Naive thymus-derived CD8-positive, alpha-beta T cell (primary cell): ENCODE measurements around the gene NPB. TPM values are rescaled to one million over a fixed set of nuclear protein-coding genes. Genes with fewer than 3 reads are reported as not detected.

Experiments used
- ATAC-seq, 2 donors: fragments of 150-1000 bp; cut with Tn5 transposase in 1 of 2; sonication (Bioruptor Pico), chemical (Tn5 transposase) in 1 of 2; 1 replicate in 1 of 2; 2 replicates in 1 of 2; pipeline ENCODE4 v1.10.0; 2021; ENCODE audit warnings: mild to moderate bottlenecking in 2 of 2, moderate library complexity in 2 of 2
- POLR2A ChIA-PET: fragments of 350-600 bp; sonication (Branson Sonifier 250); formaldehyde crosslinking; loops from one replicate; lab custom pipeline; 2021; ENCODE audit warnings: antibody characterized with exemption; lab: Charles Lee
- DNase-seq, 10 donors: peaks; one replicate each; pipeline versions ENCODE4 v3.0.0 to v3.0.0-alpha.2; 2020 to 2022
- H3K27ac Mint-ChIP-seq, 10 donors: one replicate each; pipeline ENCODE4 v1.8.0; 2020 to 2022; ENCODE audit warnings: mild to moderate bottlenecking in 10 of 10, mixed read lengths in 10 of 10, moderate library complexity in 4 of 10, inconsistent platforms in 1 of 10
- H3K27me3 Mint-ChIP-seq, 5 donors: one replicate each; pipeline ENCODE4 v1.8.0; 2021 to 2022; ENCODE audit warnings: mixed read lengths in 5 of 5
- H3K36me3 Mint-ChIP-seq, 3 donors: one replicate each; pipeline ENCODE4 v1.8.0; 2020 to 2022; ENCODE audit warnings: mixed read lengths in 3 of 3, mild to moderate bottlenecking in 2 of 3, inconsistent platforms in 1 of 3
- H3K4me1 Mint-ChIP-seq, 4 donors: one replicate each; pipeline ENCODE4 v1.8.0; 2021 to 2022; ENCODE audit warnings: mixed read lengths in 4 of 4
- H3K4me3 Mint-ChIP-seq, 10 donors: one replicate each; pipeline ENCODE4 v1.8.0; 2020 to 2022; ENCODE audit warnings: mild to moderate bottlenecking in 10 of 10, mixed read lengths in 10 of 10, moderate library complexity in 6 of 10, inconsistent platforms in 1 of 10
- H3K9me3 Mint-ChIP-seq, 9 donors: one replicate each; pipeline ENCODE4 v1.8.0; 2020 to 2022; ENCODE audit warnings: mixed read lengths in 9 of 9, mild to moderate bottlenecking in 3 of 9, inconsistent platforms in 1 of 9, moderate library complexity in 1 of 9
- polyA plus RNA-seq, 3 donors: library from polyadenylated mRNA; unstranded; fragments of 300-500 nt; fragmentation: Illumina TruSeq; gene quantifications; one replicate each; pipeline ENCODE4 v1.2.3, GENCODE V29; 2021
- total RNA-seq, 8 experiments: library from RNA in 2 of 8; stranded (reverse) in 2 of 8; gene quantifications; one replicate each; pipeline ENCODE4 v1.2.3 and lab custom pipeline; 2021 to 2026

NPB gene
- total RNA-seq = 1 to 10 TPM in 1 of 2 experiments, under 1 TPM in 1; 0.69 to 1.0 TPM
- not detected for polyA plus RNA-seq
- 0 to 0.50 (median 0.17) reads per million in 6 experiments for total RNA-seq (lab: John Stamatoyannopoulos, UW)

DNA sequence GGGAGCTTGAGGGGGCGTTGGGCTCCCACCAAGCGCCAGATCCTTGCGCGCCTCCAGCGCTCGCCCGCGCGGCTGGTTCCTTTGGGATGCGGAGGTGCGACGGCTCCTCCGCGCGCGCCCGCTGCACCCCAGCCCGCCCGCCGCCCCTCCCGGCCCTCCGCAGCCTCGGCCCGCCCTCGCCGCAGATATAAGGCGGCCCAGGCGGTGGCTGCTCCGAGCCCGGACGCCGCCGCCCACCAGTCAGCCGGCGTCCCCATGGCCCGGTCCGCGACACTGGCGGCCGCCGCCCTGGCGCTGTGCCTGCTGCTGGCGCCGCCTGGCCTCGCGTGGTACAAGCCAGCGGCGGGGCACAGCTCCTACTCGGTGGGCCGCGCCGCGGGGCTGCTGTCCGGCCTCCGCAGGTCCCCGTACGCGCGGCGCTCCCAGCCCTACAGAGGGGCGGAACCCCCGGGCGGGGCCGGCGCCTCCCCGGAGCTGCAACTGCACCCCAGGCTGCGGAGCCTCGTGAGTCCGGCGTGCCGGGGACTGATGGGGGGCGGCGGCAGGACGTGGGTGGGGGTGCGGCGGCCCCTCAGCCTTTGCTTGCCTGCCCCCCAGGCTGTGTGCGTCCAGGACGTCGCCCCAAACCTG lies at the start of gene NPB:
Gene NPB, plus strand, starts transcription at position 216 of the 630 bp plus-strand sequence. Its CDS starts 40 bp downstream, at position 256.
- H3K4me3 Mint-ChIP-seq = peak within 1 kb of the TSS in 6 of 10 donors; percentile 4 to 65 (median 48)
- ATAC-seq = peak; percentile 65 to 76
- H3K36me3 Mint-ChIP-seq = peaks cover 0 to 31% (median 16%) of the 10 kb centered on the region in 3 donors
- peak within 1 kb of the TSS in 1 of 10 donors; percentile 25 for H3K27ac Mint-ChIP-seq
- H3K9me3 Mint-ChIP-seq = no peaks in the 10 kb centered on the region
- H3K27me3 Mint-ChIP-seq = peaks cover 5 to 13% (median 10%) of the 10 kb centered on the region in 5 donors
- peaks cover 2 to 10% (median 7%) of the 10 kb centered on the region in 4 donors for H3K4me1 Mint-ChIP-seq
- no peak for DNase-seq
- POLR2A ChIA-PET = interaction anchor here (1.0 to 1.1 kb wide), 3 partner anchors 15 to 32 kb away, joined by 4 to 6 read pairs (median 4); no protein-coding TSS in a partner anchor

DNA sequence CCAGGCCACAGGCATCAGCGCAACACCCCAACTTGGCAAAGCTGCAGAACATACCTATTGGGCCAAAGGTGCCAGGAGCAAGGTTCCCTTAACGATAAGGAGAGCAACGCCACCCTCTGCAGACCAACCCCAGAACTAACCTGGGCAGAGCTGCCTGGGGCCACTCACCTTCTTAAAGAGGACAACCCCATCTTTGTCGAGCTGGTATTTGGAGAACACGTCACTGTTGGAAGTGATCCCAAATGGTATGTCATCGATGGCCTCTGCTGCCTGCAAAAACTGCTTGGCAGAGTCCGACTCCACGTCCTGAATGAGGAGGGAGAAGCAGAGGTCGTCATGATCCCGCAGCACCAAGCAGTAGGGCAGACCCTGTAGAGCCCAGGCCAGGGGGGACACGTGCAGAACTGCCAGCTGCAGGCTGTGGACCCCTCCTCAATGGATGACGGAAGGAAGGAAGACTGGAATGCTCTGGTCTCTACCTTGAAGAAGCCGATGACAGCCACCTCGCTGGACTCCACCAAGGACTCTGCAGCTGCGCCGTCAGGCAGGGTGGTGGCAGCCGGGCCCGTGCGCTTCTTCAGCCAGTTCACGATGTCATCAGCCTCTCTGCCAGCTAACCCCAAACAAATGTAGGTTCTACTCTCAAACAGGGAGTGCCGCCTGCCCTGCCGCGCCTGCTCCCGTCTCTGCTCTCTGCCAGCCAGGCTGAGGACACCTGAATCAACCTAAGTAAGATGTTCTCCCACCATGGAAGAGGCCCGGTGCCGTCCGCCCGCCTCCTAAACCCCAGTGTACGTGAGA lies 46.9 kb upstream of the NPB start:
- H3K27ac Mint-ChIP-seq = peak overlapping the region in 1 of 10 donors; percentile 43
- no peak overlapping the region for H3K4me3 Mint-ChIP-seq
- DNase-seq = peak in 1 of 10 donors; percentile 17
- H3K9me3 Mint-ChIP-seq = no peaks in the 10 kb centered on the region
- POLR2A ChIA-PET = interaction anchor here (0.6 to 1.3 kb wide), 5 partner anchors 12 to 365 kb away, joined by 3 to 5 read pairs (median 3); no protein-coding TSS in a partner anchor
- peaks cover 0 to 72% (median 5%) of the 10 kb centered on the region in 3 donors for H3K36me3 Mint-ChIP-seq
- ATAC-seq = peak; percentile 23 to 44
- no peaks in the 10 kb centered on the region for H3K27me3 Mint-ChIP-seq
- H3K4me1 Mint-ChIP-seq = peaks cover 6 to 40% (median 17%) of the 10 kb centered on the region in 4 donors

DNA sequence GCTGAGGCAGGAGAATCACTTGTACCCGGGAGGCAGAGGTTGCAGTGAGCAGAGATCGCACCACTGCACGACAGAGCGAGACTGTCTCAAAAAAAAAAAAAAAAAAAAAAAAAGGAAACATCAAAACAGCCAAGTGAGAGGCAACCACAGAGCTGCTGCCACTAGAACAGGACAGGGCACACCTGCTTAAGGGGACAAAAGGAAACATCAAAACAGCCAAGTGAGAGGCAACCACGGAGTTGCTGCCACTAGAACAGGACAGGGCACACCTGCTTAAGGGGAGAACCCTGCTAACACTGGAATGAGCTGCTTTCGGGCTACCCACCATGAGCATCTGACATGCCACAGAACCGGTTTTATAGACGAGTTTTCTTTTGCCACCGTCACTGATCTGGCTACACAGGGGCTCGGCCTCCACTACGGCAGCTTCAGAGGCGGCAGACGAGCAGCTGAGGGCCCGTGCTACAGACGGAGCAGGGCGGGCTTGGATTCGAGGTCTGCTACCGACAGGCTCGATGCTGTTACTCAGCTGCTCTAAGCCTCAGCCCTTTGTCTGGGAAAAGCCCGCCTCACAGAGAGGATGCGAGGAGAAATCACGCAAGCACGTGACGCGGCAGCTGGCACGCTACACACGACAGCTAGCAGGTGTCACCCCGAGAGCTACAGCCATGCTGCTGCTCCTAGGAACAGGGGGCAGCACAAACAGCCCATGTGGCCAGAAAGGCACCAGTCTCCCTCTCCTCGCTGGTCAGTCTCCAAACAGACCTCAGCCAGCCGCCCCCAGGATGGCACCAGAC lies 43.7 kb upstream of the NPB start:
- peak overlapping the region in 9 of 10 donors; percentile 1 to 94 (median 83) for H3K4me3 Mint-ChIP-seq
- peak overlapping the region in 1 of 10 donors; percentile 33 for H3K27ac Mint-ChIP-seq
- ATAC-seq (no peak), DNase-seq (no peak)
- H3K36me3 Mint-ChIP-seq = peaks cover 0 to 55% (median 6%) of the 10 kb centered on the region in 3 donors
- H3K4me1 Mint-ChIP-seq = peaks cover 16 to 55% (median 29%) of the 10 kb centered on the region in 4 donors
- POLR2A ChIA-PET = interaction anchor here (0.7 to 2.4 kb wide), 4 partner anchors 12 to 301 kb away, joined by 3 to 11 read pairs (median 4); partner anchors contain the start of genes ARHGDIA and PPP1R27
- H3K27me3 Mint-ChIP-seq = peaks cover 0 to 3% (median 0%) of the 10 kb centered on the region in 5 donors
- peaks cover 0 to 3% (median 0%) of the 10 kb centered on the region in 9 donors for H3K9me3 Mint-ChIP-seq

DNA sequence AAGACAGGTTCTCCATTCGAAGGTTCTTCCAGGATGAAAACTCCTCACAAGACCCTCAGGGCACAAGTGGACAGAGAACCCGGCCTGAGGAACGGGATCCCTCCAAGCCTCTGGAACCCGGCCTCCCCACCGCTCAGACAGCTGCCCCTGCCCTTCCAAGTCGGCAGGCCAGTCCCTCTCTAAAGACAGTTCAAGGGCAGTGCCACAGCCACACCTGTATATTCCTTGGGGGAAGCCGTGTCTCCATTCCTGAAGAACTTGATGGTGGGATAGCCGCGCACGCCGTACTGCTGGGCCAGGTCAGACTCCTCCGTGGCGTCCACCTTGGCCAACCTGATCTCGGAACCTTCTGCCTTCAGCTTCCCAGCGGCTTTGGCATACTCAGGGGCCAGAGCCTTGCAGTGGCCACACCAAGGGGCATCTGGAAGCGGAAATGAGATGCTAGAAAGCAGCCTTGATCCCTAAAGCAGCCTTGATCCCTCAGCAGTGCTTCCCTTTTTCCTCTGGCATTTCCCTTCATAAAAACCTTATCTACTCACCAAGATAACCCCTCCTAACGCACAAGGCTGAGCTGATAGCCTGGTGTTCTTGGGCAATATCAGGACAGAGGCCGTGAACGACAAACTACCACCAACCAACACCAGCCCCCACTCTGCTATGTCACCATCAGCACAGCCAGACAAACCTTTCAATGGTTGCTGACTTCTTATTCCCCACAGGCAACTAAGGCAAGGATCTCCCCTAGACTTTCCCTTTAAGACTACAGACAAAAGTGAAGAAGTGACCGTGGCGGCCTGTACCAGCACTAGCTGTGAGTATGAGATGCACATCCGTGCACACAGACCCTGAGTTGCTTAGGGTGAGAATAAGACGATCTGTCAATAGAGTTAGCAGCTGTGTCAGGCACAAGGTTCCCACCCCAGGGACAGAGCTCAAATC lies 42.8 kb upstream of the NPB start:
- ATAC-seq (no peak), DNase-seq (peak in 1 of 10 donors; percentile 10)
- H3K36me3 Mint-ChIP-seq = peaks cover 0 to 49% (median 4%) of the 10 kb centered on the region in 3 donors
- H3K27ac Mint-ChIP-seq = peak overlapping the region in 9 of 10 donors; percentile 55 to 94 (median 91)
- H3K4me1 Mint-ChIP-seq = peaks cover 17 to 59% (median 34%) of the 10 kb centered on the region in 4 donors
- H3K9me3 Mint-ChIP-seq = peaks cover 0 to 3% (median 0%) of the 10 kb centered on the region in 9 donors
- H3K27me3 Mint-ChIP-seq = peaks cover 0 to 3% (median 0%) of the 10 kb centered on the region in 5 donors
- peak overlapping the region; percentile 76 to 94 (median 88) for H3K4me3 Mint-ChIP-seq
- POLR2A ChIA-PET = interaction anchor here (0.5 to 2.4 kb wide), 5 partner anchors 10 to 26 kb away, joined by 3 to 11 read pairs (median 6); partner anchors contain the start of genes ARHGDIA, MCRIP1 and PPP1R27

DNA sequence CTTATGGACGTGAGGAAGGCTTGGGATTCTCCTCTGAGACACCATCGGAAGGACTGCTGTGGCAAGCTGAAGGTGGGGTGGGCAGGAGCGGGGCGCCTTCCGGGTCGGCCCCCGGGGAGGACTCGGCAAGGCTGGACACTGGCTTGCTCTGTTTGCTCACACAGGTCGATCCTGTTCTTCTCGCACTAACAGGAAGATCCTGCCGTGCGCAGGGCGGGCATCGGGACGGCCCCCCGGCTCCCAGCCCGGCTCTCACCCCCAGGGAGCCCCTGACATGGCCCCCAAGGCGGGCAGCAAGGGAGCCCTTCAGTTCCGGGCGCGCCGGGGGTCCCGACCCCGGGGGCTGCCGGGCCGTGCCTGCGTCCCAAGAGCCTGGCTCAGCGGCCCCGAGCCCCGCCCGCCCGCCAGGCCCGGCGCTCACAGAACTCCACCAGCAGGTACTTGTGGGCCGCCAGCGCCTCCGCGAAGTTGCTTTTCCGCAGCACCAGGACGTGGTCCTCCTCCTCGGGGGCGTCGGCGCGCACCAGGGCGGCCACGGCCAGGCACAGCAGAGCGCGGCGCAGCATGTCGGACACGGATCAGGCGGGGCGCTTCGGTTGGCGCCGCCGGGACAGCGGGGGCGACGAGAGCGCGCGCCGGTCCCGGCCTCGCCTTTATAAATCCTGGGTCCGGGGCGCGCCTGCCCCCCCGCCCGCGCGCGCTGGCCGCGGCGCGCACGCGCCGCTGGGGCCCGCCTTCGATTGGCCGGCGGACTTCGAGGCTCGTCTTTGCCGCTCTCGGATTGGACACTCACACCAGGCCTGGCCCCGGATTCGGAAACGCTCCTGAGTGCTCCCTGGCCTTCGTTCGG lies 41.9 kb upstream of the NPB start, which contains the start of gene P4HB:
Gene P4HB, minus strand, starts transcription at position 630 of the 850 bp plus-strand sequence. Its CDS starts 64 bp downstream, at position 566.
- H3K27ac Mint-ChIP-seq = peak within 1 kb of the TSS; percentile 92 to 98 (median 96)
- peak within 1 kb of the TSS; percentile 82 to 94 (median 92) for H3K4me3 Mint-ChIP-seq
- H3K4me1 Mint-ChIP-seq = peaks cover 17 to 65% (median 34%) of the 10 kb centered on the region in 4 donors
- peak in 2 of 10 donors; percentile 18 to 92 for DNase-seq
- peaks cover 0 to 3% (median 0%) of the 10 kb centered on the region in 9 donors for H3K9me3 Mint-ChIP-seq
- ATAC-seq = peak; percentile 22 to 37
- POLR2A ChIA-PET = interaction anchor here (0.8 to 2.8 kb wide), 10 partner anchors 10 to 347 kb away, joined by 3 to 45 read pairs (median 5); partner anchors contain the start of genes ACTG1, ALYREF, ANAPC11 and ARHGDIA
- peaks cover 0 to 41% (median 4%) of the 10 kb centered on the region in 3 donors for H3K36me3 Mint-ChIP-seq
- H3K27me3 Mint-ChIP-seq = peaks cover 0 to 3% (median 0%) of the 10 kb centered on the region in 5 donors

DNA sequence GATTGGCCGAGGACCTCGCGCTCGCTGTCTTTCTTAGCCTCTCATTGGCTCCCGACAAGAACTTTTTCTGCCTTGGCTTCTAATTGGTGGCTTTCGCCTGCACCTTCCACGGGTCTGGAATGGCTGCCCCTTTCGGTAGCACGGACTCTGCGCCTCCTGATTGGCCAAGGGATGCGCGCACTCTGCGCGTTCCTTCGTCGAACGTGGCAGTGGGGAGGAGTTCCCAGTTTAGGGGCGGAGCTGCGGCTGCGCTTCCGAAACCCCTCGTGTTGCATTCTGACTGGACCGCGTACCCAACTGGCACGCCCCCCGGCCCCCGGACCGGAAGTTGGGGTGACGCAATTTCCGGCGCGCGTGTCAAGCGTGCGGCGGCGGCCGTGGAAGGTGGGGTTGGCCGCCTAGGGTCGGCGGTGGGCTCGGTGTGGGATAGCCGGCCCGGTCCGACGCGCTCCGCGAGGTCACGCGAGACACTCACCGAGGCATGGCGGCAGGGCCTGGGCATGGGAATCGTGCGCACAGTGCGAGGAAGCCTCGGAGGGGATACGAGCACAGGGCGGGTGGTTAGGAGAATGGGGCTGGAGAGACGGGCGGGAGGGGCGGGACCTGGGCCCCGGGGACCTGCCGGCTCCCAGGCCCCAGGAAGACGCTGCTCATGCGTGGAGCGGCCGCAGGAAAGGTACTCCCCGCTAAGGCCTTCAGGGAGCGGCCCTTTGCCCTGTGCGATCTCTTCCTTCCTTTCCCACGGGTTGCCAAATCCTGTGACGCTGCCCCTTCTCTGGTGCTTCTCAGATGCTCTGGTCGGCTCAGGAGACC lies 41.1 kb upstream of the NPB start:
- peak overlapping the region; percentile 81 to 94 (median 92) for H3K4me3 Mint-ChIP-seq
- peaks cover 0 to 3% (median 0%) of the 10 kb centered on the region in 9 donors for H3K9me3 Mint-ChIP-seq
- DNase-seq = peak; percentile 98 to 100 (median 99)
- POLR2A ChIA-PET = interaction anchor here (0.7 to 2.8 kb wide), 8 partner anchors 10 to 348 kb away, joined by 3 to 45 read pairs (median 4); partner anchors contain the start of genes ACTG1, ALYREF, ANAPC11 and ARHGDIA
- peaks cover 0 to 3% (median 0%) of the 10 kb centered on the region in 5 donors for H3K27me3 Mint-ChIP-seq
- peak; percentile 84 to 85 for ATAC-seq
- H3K4me1 Mint-ChIP-seq = peaks cover 15 to 67% (median 34%) of the 10 kb centered on the region in 4 donors
- H3K27ac Mint-ChIP-seq = peak overlapping the region; percentile 92 to 98 (median 96)
- H3K36me3 Mint-ChIP-seq = peaks cover 0 to 32% (median 4%) of the 10 kb centered on the region in 3 donors

DNA sequence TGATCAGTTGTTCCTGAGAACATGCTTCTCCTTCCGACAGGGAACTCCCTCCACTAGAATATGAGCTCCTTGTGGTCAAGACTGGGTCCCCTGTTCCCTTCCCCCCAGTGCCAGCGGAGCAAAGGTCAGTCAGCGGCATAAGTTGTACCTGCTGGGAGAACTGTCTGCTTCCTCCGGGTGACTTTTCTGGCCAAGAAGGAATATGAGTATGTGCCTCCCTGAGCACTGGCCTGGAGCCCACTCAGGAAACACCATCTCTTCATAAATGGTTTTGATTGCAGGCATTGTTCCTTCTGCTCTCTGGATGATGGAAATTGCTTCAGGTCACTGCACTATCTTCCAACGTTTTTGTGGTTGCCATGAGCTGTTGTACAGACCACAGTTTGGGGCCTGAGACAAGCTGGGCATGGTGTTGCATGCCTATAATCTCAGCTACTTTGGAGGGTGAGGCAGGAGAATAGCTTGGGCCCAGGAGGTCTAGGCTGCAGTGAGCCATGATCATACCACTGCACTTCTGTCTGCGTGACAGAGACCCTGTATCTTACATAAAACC lies 38.8 kb upstream of the NPB start:
- H3K36me3 Mint-ChIP-seq = peaks cover 0 to 22% (median 4%) of the 10 kb centered on the region in 3 donors
- peaks cover 0 to 3% (median 0%) of the 10 kb centered on the region in 9 donors for H3K9me3 Mint-ChIP-seq

DNA sequence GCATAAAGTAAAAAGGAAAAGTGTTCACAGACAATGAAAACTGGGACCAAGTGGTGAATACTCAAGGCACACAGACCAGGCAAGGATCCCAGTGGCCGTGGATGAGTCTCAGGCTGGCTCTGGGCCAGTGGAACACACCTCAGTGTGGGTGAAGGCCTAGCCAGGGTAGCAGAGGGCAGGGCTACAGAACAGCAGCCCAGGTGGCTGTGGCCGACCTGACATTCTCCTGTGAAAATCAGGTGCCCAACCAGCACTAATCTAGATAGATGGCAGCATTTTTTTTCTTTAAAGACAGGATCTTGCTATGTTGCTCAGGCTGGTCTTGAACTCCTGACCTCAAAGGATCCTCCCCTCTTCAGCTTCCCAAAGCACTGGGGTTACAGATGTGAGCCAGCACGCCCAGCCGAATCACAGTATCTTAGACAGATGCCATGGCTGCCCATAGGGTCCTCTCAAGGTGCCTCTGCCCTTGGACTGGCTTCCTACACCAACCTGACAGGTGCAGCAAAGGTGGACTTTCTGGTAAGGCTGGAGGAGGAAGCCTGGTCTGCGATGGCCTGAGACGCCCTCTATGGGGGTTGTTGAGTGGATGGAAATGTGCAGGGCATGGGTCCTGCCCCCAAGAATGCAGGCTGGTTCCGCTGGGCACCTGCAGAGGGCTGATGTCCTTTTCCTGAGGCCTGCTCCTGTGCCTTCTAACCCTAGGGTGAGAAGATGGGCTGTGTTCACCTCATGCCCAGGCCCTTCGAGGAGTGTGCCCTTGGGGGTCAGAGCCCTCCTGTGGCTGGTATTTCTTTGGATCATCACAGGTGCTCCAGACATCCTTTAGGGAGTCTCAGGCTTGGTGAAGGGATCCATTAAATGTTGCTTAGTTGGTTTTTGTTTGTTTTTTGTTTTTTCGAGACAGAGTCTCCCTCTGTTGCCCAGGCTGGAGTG lies 37.9 kb upstream of the NPB start:
- peak overlapping the region in 2 of 10 donors; percentile 8 to 45 for H3K4me3 Mint-ChIP-seq
- peaks cover 0 to 3% (median 0%) of the 10 kb centered on the region in 5 donors for H3K27me3 Mint-ChIP-seq
- H3K27ac Mint-ChIP-seq = peak overlapping the region in 8 of 10 donors; percentile 27 to 90 (median 78)
- peaks cover 18 to 64% (median 40%) of the 10 kb centered on the region in 4 donors for H3K4me1 Mint-ChIP-seq
- DNase-seq = peak in 1 of 10 donors; percentile 45
- H3K9me3 Mint-ChIP-seq = peaks cover 0 to 3% (median 0%) of the 10 kb centered on the region in 9 donors
- POLR2A ChIA-PET = no interaction called here
- ATAC-seq = no peak
- H3K36me3 Mint-ChIP-seq = peaks cover 0 to 27% (median 4%) of the 10 kb centered on the region in 3 donors

More for the DNA sequence above, 38.8 kb upstream of the NPB start:
- peaks cover 18 to 72% (median 42%) of the 10 kb centered on the region in 4 donors for H3K4me1 Mint-ChIP-seq
- H3K27me3 Mint-ChIP-seq = peaks cover 0 to 3% (median 0%) of the 10 kb centered on the region in 5 donors
- ATAC-seq = no peak
- H3K4me3 Mint-ChIP-seq = peak overlapping the region; percentile 50 to 85 (median 68)
- POLR2A ChIA-PET = interaction anchor here (2.8 kb wide), 1 partner anchor 8 kb away, joined by 45 read pairs; the partner anchor contains the start of gene ARHGDIA
- peak in 1 of 10 donors; percentile 53 for DNase-seq
- peak overlapping the region; percentile 28 to 95 (median 84) for H3K27ac Mint-ChIP-seq
